GM18517 (cell line): ENCODE results near the gene OR7G2.

Experiments used
- ATAC-seq: cut with Tn5 transposase; IDR thresholded peaks from one replicate; pipeline ENCODE4 v1.9.1; 2021; ENCODE audit warnings: mild to moderate bottlenecking, moderate library complexity; ENCODE audit not compliant: unreplicated experiment

Gene OR7G2

DNA sequence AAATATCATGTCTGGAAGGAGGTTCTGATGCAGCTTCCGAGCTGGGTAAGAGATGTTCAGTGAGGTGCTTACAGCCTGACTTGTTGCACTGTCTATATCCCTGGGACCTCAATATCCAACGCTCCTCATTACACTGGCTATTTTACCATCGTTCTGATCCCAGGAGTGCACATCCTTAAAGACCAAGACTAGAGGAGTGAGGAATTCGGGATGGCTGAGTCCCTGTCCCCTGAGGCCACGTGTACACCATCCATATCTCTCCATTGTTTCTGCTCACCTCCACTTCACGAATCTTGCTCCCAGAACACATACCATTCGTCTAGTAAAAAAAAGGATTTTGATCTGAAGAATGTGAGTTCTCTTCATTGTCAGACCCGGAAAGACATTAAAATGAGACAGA lies at the start of gene OR7G2:
TSS of gene OR7G2 (minus strand) at position 101 of the 400 bp plus-strand sequence. CDS start 4,232 bp downstream, outside the sequence.
- no peak for ATAC-seq

DNA sequence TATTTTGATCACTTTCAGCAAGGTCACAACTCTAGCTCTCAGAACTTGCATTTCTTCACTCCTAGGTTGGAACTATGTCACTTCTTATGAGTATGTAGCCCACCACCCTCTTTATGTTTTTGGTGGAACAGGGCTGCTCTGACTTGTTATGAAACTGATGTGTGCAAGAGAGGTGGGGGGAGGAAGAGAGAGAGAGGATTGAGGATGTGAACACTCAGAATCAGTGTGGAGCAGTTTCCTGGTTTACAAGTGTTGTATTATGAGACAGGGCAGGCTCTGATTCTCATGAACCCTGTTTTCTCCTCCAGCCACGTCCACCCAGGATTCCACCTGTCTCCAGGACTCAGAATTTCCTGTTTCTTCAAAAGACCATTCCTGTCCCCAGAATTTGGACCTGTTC lies 49.0 kb upstream of the OR7G2 start:
- ATAC-seq, result no peak

DNA sequence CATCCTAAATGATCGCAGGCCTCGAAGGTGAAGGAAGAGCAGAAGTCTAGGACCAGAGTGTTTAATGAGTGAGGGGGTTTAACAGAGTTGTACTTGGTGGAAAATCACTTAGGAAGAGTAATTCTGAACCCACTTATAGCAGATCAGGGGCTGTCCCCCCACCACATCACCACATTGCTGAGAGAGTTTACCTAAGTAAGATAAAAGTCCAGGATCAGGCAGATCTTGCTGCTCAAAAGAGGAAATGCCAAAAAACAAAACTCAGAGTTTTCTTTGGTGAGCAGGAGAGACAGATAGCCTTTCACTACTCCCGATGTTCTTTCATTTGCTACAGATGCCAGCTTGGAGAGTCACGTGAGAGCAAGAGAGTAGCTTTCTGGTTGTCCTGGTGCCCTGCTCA lies 48.3 kb upstream of the OR7G2 start:
- no peak for ATAC-seq

DNA sequence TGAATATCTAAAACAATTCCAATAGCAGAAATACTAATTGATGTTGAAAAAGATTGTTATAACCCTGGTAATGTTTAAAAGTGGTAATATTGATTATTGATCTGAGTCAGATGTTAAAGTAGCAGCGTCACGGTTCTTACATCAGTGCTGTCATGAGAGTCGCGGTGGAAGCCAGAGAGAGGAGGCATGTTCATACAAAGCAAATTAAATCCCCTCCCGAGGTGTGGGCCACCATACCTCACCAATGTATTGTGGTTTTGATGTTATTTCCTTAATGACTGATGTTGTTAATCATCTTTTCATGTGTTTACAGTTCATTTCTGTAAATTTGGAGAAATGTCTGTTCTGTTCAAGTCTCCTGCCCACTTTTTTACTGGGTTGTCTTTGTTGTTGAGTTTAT lies 44.1 kb upstream of the OR7G2 start:
- ATAC-seq, result no peak

DNA sequence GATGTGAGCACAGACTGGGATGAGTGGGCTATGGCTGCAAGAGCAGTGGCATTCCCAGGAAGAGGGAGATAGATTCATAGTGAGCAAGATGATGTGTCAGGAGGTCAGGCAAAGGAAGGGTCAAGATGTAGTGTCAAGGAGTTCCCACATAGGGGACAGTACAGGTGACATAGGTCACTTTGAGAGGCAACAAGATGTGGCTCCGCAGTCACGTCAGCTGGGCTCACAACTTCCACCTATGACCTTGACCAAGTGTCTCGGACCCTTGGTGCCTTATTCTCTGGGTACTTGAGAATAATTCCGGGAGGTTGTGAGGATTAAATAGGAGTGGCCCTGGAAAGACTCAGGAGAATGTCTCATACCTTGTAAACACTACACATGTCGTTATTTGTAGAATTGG lies 43.4 kb upstream of the OR7G2 start:
- no peak for ATAC-seq

DNA sequence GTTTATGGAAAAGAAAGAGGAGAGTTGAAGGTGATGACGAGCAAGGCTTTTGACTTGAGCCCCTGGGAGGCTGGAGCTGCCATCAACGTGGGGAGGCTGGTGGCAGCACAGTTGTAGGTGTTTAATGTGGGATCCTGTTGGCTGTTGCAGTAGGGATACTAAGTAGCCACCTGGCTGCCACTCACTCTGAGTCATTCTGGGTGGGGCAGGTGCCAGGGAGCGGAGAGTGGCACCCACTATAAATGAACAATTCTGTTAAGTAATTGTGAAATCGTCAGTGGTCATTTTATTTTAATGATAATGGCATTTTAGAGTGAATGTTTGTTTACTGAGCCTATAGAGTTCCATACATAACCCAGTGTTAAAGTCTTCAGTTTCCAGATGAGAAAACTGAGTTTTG lies 42.7 kb upstream of the OR7G2 start:
- ATAC-seq, result no peak

DNA sequence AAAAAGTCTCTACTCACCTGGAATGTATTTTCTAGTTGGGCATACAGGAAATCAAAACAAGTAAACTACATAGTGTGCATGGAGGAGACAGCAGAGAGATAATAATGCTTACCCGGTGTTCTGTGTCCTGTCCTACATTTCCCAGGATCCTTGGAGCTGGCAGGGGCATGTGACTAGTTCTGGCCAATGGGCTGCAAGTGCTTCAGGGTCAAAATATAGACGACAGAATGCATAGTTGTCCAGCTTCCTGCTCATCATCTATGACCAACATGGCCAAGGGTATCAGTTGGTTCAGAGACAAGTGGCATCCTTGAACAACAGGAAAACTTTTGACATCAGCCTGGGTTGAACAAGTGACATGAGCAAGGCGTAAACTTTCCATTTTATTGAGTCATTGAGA lies 41.4 kb upstream of the OR7G2 start:
- no peak for ATAC-seq

DNA sequence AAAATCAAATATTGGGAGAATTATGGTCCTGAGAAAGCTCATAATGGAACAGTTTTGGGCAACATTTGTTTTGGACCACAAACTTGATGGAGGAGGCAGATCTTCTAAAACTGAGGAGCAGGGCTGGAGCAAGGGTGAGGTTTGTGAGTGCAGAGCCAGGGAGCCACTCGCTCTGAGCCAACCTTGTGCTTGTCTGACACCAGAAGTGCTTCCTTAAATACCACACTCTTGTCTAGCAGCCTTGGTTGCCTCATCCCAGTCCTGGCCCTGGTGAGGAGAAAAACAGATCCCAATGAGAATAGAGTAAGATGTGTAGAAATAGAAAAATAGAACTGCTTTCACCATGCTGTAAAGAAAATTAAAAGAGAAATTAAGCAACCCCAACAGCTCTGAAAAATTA lies 39.6 kb upstream of the OR7G2 start:
- no peak for ATAC-seq

DNA sequence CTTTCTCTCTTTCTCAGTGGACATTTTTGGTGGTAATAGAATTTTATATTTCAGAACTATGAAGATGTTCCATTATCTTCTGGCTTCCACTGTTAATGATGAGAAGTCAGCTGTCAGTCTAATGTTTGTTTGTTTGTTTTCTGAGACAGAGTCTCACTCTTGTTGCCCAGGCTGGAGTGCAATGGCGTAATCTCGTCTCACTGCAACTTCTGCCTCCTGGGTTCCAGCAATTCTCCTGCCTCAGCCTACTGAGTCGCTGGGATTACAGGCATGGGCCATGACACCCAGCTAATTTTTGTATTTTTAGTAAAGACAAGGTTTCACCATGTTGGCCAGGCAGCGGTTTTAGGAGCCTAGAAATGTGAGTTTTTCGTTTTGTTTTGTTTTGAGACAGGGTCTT lies 37.6 kb upstream of the OR7G2 start:
- no peak for ATAC-seq

DNA sequence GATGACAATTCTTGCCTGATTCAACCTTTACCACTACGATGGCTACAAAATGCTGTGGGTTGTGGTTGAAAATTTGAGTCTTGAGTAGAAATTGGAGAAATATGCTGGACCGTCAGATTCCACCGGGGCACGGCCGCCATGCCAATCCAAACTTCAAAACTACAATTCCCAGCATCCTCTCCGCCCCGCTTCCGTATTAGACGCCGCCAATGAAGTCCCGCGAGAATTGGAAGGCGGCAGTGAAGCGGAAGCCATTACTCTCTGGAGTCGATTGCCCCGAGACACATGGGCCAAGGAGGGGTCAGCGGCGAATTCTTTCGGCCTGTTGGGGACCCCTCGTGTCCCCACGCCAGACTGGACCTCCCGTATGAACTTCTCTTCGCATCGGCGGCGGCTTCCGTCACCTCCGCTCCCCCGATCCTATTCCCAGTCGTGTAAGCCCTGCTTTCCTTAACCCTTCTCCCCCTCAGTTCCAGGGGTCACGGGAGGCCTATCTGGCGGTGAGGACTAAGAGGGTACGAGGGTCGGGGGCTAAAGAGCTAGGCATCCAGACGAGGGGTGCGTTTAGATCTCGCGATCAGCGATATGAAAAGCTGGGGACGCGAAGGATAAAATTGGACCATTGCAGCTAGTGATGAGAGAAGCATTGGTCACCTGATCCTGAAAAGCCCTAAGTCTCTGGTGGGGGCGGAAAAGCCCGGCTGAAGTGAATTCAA lies 33.0 kb upstream of the OR7G2 start, which contains the start of gene ZNF317:
TSS of gene ZNF317 (plus strand) at position 239 of the 716 bp plus-strand sequence. CDS start 15,620 bp downstream, outside the sequence.
- ATAC-seq, result peak; percentile 93

DNA sequence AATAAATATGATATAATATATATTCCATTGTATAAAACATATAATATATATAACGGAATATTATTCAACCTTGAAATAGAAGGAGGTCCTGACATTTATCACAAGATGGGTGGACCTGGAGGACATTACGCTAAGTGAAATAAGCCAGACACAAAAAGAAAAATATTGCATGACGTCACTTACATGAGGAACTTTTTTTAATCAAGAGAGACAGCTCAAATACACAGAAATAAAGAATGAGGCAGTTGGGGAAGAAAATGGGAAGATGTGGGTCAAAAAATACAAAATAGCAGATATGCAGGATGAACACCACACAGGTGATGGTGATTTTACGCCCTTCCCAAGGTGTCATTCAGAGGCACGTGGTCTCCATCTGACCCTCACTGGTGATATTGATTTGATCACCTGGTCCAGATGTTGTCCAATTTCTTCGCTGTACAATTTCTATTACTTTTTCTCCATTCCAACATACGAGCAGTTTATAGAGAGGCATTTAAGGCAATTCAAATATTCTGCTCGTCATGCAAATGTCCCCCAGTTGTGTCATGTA lies 32.4 kb upstream of the OR7G2 start:
- ATAC-seq, result peak; percentile 31

DNA sequence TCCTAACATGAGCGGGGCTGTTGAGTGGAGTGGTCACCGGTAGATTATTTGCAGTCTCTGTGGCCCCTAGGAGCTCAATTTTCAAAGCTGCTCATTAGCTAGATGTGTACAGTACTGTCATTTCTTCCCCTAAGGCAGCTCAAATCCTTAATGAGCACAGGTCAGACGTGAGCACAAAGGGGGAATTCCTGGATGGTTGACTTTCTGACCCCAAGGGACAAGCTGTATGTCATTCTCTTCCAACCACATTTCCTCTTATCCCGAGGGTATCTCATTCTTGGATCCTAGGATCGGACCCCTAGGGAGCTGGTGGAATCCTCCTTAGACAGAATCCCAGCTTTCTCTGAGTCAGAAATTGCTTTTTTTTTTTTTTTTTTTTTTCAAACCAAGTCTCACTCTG lies 25.1 kb upstream of the OR7G2 start:
- no peak for ATAC-seq

DNA sequence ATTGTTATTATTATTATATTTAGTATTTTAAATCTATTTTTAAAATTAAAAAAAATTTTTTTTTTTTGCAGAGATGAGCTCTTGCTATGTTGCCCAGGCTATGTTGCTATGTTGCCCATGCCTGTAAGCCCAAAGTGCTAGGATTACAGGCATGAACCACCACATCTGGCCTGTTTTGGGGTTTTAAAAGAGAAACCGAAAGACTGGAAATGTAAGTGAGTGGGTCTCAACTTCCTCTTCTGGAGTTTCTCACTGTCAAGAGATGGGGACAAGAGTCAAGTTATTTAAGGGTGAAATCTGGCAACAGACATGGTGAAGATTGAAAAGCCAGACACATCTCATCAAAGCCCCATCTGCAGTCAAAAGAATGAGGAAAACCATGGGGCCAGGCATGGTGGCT lies 23.7 kb upstream of the OR7G2 start:
- no peak for ATAC-seq

DNA sequence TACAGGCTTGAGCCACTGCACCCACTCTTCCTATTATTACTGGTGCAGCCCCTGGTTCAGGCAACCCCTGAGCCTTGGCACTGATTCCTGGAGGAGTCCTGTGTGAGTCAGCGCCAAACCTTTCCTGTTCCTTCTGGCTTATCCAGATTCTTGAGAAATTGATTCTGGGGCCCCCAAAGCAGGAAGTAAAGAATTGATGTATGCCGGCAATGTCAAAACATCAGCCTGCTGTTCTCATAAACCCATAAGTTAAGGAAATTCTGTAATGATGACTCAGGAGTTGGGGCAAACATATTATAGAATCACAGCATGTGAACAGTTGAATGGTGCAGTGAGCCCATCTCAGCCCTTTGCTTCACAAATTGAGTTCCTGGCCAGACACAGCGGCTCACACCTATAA lies 20.9 kb upstream of the OR7G2 start:
- no peak for ATAC-seq

DNA sequence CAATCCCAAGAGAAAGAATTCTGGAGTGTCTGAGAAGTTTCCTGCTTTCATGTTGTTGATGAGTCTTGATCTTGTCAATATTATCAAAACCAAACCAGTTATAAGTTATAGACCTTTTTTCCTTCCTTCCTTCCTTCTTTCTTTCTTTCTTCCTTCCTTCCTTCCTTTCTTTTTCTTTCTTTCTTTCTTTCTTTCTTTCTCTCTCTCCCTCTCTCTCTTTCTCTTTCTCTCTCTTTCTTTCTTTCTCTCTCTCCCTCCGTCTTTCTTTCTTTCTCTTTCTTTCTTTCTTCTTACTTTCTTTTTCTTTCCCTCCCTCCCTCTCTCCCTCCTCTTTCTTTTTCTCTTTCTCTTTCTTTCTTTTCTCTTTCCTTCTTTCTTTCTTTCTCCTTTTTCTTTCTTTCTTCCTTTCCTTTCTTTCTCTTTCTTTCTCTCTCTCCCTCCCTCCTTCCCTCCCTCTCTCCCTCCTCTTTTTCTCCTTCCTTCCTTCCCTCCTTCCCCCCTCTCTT lies 19.7 kb upstream of the OR7G2 start, which contains the start of gene OR7G3:
TSS of gene OR7G3 (minus strand) at position 51 of the 506 bp plus-strand sequence. CDS start at position 51, 0 bp downstream.
- ATAC-seq, result no peak

DNA sequence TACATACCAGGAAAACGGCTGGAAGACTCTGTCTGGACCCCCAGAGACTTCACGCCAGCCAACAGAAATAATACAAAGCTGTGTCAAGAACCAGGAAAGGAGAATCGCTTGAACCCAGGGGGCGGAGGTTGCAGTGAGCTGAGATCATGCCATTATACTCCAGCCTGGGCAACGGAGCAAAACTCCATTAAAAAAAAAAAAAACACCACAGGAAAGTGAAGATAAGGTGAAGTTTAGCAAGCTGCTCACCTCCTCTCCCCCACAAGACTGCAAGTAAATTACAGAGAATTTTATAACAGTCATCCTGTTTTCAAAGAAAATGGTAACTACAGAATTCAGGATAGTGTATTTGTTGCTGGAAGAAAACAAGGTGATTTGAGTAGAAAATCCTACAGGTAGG lies 9.3 kb upstream of the OR7G2 start:
- ATAC-seq, result no peak

DNA sequence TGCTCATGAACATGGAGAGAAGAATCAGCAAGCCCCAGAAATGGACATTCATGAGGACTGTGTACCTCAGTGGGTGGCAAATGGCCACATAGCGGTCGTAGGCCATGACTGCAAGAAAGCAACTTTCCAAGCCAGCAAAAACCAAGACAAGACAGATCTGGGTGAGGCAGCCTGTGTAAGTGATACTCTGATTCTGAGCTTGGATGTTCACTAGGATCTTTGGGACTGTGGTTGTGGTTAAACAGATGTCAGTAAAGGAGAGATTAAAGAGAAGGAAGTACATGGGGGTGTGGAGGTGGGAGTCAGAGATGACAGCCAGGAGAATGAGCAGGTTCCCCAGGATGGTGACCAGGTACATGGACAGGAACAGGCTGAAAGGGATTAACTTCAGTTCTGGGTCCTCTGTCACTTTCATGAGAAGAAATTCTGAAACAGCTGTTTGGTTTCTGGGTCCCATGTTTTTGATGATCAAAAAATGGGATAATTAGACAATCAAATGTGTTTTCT lies 8.1 kb upstream of the OR7G2 start, which contains the start of gene OR7G1:
TSS of gene OR7G1 (minus strand) at position 457 of the 507 bp plus-strand sequence. CDS start at position 457, 0 bp downstream.
- no peak for ATAC-seq

DNA sequence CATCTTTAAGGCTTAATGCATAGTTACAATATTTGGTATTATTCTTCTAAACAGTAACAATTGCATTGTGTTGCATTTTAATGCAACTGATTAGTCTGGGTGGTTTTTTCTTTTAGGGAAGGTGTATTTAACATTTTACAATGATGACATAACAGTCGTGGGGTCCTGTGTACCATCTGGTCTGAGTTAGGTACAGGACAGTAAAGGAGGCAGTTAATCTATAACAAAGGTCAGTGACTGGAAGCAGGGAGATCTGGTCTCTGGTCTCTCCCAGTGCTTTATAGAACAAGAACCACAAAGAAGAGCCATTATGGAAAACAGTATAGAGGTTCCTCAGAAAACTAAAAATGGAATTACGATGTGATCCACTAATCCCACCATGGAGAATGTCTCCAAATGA lies 2.7 kb upstream of the OR7G2 start:
- ATAC-seq, result no peak

DNA sequence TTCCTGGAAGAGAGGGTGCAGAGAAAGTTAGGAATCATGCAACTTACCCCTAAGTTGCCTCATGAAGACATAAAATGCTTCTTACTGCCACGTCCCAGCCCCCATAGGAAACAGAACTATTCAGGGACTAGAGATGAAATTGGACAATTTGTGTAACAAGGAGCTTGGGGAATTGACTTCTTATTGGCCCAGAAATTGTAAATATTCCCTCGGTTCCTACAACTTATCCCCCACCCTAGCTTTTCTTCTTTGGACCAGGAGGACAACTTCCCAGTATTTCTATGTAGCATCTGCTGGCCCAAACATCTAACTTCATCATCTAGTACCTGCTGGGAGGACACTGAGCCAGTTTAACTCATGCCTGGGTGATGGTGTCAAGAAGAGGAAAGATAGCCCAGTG lies 20.5 kb downstream of the OR7G2 start, which contains the start of gene OR1M1:
TSS of gene OR1M1 (plus strand) at position 301 of the 400 bp plus-strand sequence. CDS start 6,184 bp downstream, outside the sequence.
- ATAC-seq, result no peak

DNA sequence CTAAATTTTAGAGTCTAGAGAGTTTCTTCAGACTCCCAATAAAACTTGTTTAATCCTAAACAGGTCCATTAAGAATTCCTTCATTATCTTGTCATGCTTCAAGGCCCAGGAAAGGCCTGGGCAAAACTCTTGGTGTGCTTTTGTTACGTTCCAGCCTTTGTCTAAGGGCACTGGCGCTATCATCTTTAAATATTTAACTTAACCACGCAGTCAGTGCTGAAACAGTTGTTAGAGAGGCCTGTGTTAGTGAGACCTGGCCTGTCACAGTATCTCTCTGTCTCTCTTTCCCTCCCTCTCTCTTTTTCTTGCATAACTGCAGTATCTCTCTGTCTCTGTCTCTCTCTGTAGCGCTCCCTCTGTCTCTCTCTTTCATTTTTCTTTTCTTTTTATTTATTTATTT lies 28.6 kb downstream of the OR7G2 start:
- no peak for ATAC-seq

DNA sequence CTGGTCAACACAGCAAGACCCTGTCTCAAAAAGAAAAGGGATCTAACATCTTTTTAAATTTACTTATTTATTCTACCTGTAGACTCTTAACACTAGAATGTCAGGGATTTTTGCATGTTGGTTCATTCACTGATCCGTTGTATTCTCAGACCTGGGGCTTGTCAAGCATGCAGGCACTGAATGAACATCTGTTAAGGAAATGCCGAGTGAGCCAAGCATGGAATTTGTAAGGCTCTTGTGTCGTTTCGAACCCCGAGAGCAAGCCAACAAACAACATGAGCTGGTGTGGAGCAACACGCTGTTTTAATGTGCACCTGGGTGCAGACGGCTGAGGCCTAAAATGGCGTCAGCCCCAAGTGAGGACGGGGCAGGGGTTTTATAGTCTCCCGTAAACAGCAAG lies 30.4 kb downstream of the OR7G2 start:
- no peak for ATAC-seq
